IMR-90 (cell line): ENCODE results near the gene ESF1. TPM values are rescaled to one million over a fixed set of nuclear protein-coding genes. Genes with fewer than 3 reads are reported as not detected.

ENCODE experiments used
- ATAC-seq: fragments of 200-7000 bp; cut with Tn5 transposase; 2 replicates; pipeline ENCODE4 v1.9.1; 2020; ENCODE audit warnings: low read depth, mild to moderate bottlenecking, moderate library complexity
- BruUV-seq: library from RNA; stranded (reverse); fragments of 400-500 nt; replicated peaks from 2 replicates; lab custom pipeline; 2021; lab: Mats Ljungman, UMichigan
- CTCF ChIA-PET: fragments of 300-600 bp; formaldehyde crosslinking; extraction: SDS; loops from one replicate; lab custom pipeline; 2021; ENCODE audit warnings: antibody characterized with exemption; lab: Yijun Ruan, JAX
- POLR2A ChIA-PET: fragments of 300-600 bp; sonication (Branson Sonifier 250); formaldehyde crosslinking; loops from one replicate; lab custom pipeline; 2022; ENCODE audit warnings: antibody characterized with exemption; ENCODE audit not compliant: unreplicated experiment; lab: Charles Lee
- DNase-seq: peaks from one replicate; pipeline ENCODE4 v3.0.0; 2013
- H2AFZ ChIP-seq: replicated peaks from 2 replicates; pipeline ENCODE3; 2013; ENCODE audit warnings: low read length, mild to moderate bottlenecking; ENCODE audit not compliant: poor library complexity
- H2AK5ac ChIP-seq: 2 replicates; pipeline ENCODE4 v1.6.1; 2013; ENCODE audit warnings: low read depth, low read length, inconsistent platforms
- H2AK9ac ChIP-seq: replicated peaks from 2 replicates; pipeline ENCODE3; 2013; ENCODE audit warnings: mild to moderate bottlenecking, low read depth, low read length, moderate library complexity; ENCODE audit not compliant: poor library complexity
- H2BK120ac ChIP-seq: 2 replicates; pipeline ENCODE4 v1.6.1; 2013; ENCODE audit warnings: low read depth, low read length, inconsistent platforms
- H2BK15ac ChIP-seq: 3 replicates; pipeline ENCODE4 v1.6.1; 2013; ENCODE audit warnings: low read depth, low read length, inconsistent platforms
- H2BK20ac ChIP-seq: 2 replicates; pipeline ENCODE4 v1.6.1; 2013; ENCODE audit warnings: low read depth, mild to moderate bottlenecking, inconsistent platforms, low read length, moderate library complexity
- H2BK5ac ChIP-seq: 2 replicates; pipeline ENCODE4 v1.6.1; 2013; ENCODE audit warnings: mild to moderate bottlenecking, low read depth, low read length, inconsistent platforms; ENCODE audit not compliant: poor library complexity, severe bottlenecking
- H3K14ac ChIP-seq: replicated peaks from 2 replicates; pipeline ENCODE4 v1.6.1; 2013; ENCODE audit warnings: low read depth, low read length, inconsistent platforms
- H3K18ac ChIP-seq: 2 replicates; pipeline ENCODE4 v1.6.1; 2013; ENCODE audit warnings: low read depth, low read length, control low read depth
- H3K23ac ChIP-seq: 2 replicates; pipeline ENCODE4 v1.6.1; 2013; ENCODE audit warnings: low read depth, low read length, inconsistent platforms
- H3K27ac ChIP-seq: 2 replicates; pipeline ENCODE4 v1.5.1; 2013; ENCODE audit warnings: mild to moderate bottlenecking, control low read depth, low read length; ENCODE audit not compliant: insufficient read depth
- H3K27me3 ChIP-seq: 2 replicates; pipeline ENCODE4 v1.6.1; 2013; ENCODE audit warnings: low read length; ENCODE audit not compliant: control insufficient read depth, insufficient read depth
- H3K36me3 ChIP-seq: 2 replicates; pipeline ENCODE4 v1.6.1; 2013; ENCODE audit warnings: low read length, mixed read lengths; ENCODE audit not compliant: control insufficient read depth, insufficient read depth
- H3K4ac ChIP-seq: 2 replicates; pipeline ENCODE4 v1.6.1; 2013; ENCODE audit warnings: low read depth, low read length, inconsistent platforms
- H3K4me1 ChIP-seq: 2 replicates; pipeline ENCODE4 v1.6.1; 2013; ENCODE audit warnings: low read length, mixed read lengths; ENCODE audit not compliant: control insufficient read depth, insufficient read depth
- H3K4me2 ChIP-seq: 2 replicates; pipeline ENCODE4 v1.6.1; 2013; ENCODE audit warnings: low read depth, mild to moderate bottlenecking, control low read depth, low read length, moderate library complexity
- H3K4me3 ChIP-seq: 2 replicates; pipeline ENCODE4 v1.5.1; 2013; ENCODE audit warnings: low read depth, mild to moderate bottlenecking, control low read depth, low read length, moderate library complexity; ENCODE audit not compliant: insufficient read depth
- H3K56ac ChIP-seq: 2 replicates; pipeline ENCODE4 v1.6.1; 2013; ENCODE audit warnings: low read length, inconsistent platforms; ENCODE audit not compliant: insufficient read depth; ENCODE audit errors: extremely low read depth
- H3K79me1 ChIP-seq, 2 experiments: 2 replicates each; pipeline ENCODE4 v1.6.1; 2013; ENCODE audit warnings: low read length in 2 of 2, inconsistent platforms in 1 of 2, low read depth in 1 of 2
- H3K9ac ChIP-seq: 2 replicates; pipeline ENCODE4 v1.6.1; 2013; ENCODE audit warnings: low read depth, low read length, control low read depth
- H3K9me1 ChIP-seq: 2 replicates; pipeline ENCODE4 v1.6.1; 2013; ENCODE audit warnings: low read length, inconsistent platforms; ENCODE audit not compliant: insufficient read depth
- H3K9me3 ChIP-seq: 2 replicates; pipeline ENCODE4 v1.6.1; 2013; ENCODE audit warnings: low read length; ENCODE audit not compliant: control insufficient read depth, insufficient read depth
- H4K20me1 ChIP-seq: 2 replicates; pipeline ENCODE4 v1.6.1; 2013; ENCODE audit warnings: low read length, inconsistent platforms; ENCODE audit not compliant: insufficient read depth
- H4K5ac ChIP-seq: 2 replicates; pipeline ENCODE4 v1.6.1; 2013; ENCODE audit warnings: mild to moderate bottlenecking, low read depth, low read length, control low read depth
- H4K8ac ChIP-seq, 2 experiments: 2 replicates each; pipeline ENCODE4 v1.6.1; 2013; ENCODE audit warnings: low read depth in 2 of 2, low read length in 2 of 2, control low read depth in 1 of 2, inconsistent platforms in 1 of 2
- H4K91ac ChIP-seq: 2 replicates; pipeline ENCODE4 v1.6.1; 2013; ENCODE audit warnings: low read depth, low read length, inconsistent platforms; ENCODE audit not compliant: insufficient read depth
- CEBPB ChIP-seq: IDR thresholded peaks from 2 replicates; pipeline ENCODE4 v1.6.1; 2012; ENCODE audit warnings: low read depth, low read length, improper control_type of control experiment
- NFE2L2 ChIP-seq: fragments of 150-350 bp; IDR thresholded peaks from 2 replicates; pipeline ENCODE4 v1.6.1; 2016; ENCODE audit warnings: low read depth, mild to moderate bottlenecking, low read length
- RAD21 ChIP-seq: IDR thresholded peaks from 2 replicates; pipeline ENCODE4 v1.6.1; 2012; ENCODE audit warnings: low read length, improper control_type of control experiment
- dilution Hi-C: fragments of 300-500 bp; cut with HindIII; formaldehyde crosslinking; loops from one replicate; pipeline ENCODE4 v1.14.3; 2018; ENCODE audit warnings: low sequenced_read_pairs; ENCODE audit not compliant: unreplicated experiment
- in situ Hi-C: fragments of 300-500 bp; cut with MboI; formaldehyde crosslinking; loops from 3 replicates; pipeline ENCODE4 v1.14.3; 2019; ENCODE audit warnings: low sequenced_read_pairs, inconsistent platforms, mixed read lengths
- intact Hi-C: fragments of 100-400 bp; cut with micrococcal nuclease; formaldehyde crosslinking; loops from 2 replicates; pipeline ENCODE4 v1.10.0; 2022
- polyA plus RNA-seq, 3 experiments: library from polyadenylated mRNA; depleted of rRNA; stranded (reverse); fragments of >200 nt; gene quantifications; 2 replicates each; pipeline ENCODE4 v1.2.3, GENCODE V29; 2012; ENCODE audit warnings: low replicate concordance in 1 of 3
- total RNA-seq: library from RNA; depleted of rRNA; stranded (reverse); fragments of >200 nt; gene quantifications from 2 replicates; pipeline ENCODE4 v1.2.3, GENCODE V29; 2012

The ESF1 gene
- total and polyA plus RNA-seq, 2 of the 4 experiments (the other 2 are of a cell fraction), result 2.6 to 2.7 TPM

DNA sequence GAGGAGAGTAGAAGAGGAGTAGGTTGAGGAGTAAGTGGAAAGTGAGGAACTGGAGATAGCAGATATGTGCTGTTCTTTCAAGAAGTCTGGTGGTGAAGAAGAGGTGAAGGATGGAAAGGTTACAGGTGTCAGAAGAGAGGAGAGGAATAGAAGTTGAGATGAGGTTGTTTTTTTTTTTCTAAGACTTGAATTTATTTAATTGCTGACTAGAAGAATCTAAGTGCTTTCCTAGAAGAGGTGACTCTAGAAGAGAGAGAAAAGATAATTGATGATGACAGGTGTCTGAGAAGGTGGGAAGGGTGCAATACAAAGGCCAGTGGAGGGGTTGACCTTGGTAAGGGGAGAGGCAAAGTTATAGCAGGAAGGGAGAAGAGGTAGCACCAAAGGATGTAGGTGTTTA, 25.7 kb upstream of the ESF1 start:
- dilution Hi-C loops (no loop called here), intact Hi-C loops (no loop called here), in situ Hi-C loops (no loop called here)
- ATAC-seq (no peak), DNase-seq (no peak)
- Histone ChIP-seq H3K4me2 (no peak overlapping the region), H3K9me3 (no peaks in the 10 kb centered on the region), H3K36me3 (peaks cover 40% of the 10 kb centered on the region), H4K5ac (no peak overlapping the region), H3K18ac (no peak overlapping the region), H3K4ac (no peak overlapping the region), H2BK5ac (no peak overlapping the region), H2AK5ac (no peak overlapping the region), H2AFZ (no peak overlapping the region), H4K91ac (no peak overlapping the region), H3K27me3 (no peaks in the 10 kb centered on the region), H3K4me1 (no peaks in the 10 kb centered on the region), H4K20me1 (no peaks in the 10 kb centered on the region), H2AK9ac (no peak overlapping the region), H3K14ac (no peak overlapping the region), H2BK15ac (no peak overlapping the region), H3K4me3 (no peak overlapping the region), H3K9ac (no peak overlapping the region), H3K27ac (no peak overlapping the region), H3K23ac (no peak overlapping the region), H4K8ac (no peak overlapping the region), H2BK20ac (no peak overlapping the region), H2BK120ac (no peak overlapping the region), H3K56ac (no peak overlapping the region), H3K79me1 (peaks cover 0 to 5% of the 10 kb centered on the region in 2 experiments; a peak in 1 of 4 replicates), H3K9me1 (no peaks in the 10 kb centered on the region)
- BruUV-seq, result no TSS peak
- TF ChIP-seq CEBPB (no peak), NFE2L2 (no peak), RAD21 (no peak)
- POLR2A ChIA-PET, result no interaction called here
- CTCF ChIA-PET, result no interaction called here
